Endothelial cell of umbilical vein (primary cell): ENCODE data around the gene CCDC85A. TPM values are rescaled to one million over a fixed set of nuclear protein-coding genes. Genes with fewer than 3 reads are reported as not detected.

ENCODE experiments used
- BruUV-seq: library from RNA; stranded (reverse); fragments of 400-500 nt; replicated peaks from 2 replicates; lab custom pipeline; 2021; lab: Mats Ljungman, UMichigan
- CTCF ChIA-PET: fragments of 300-600, 350-600 bp; sonication (Branson Sonifier 250); formaldehyde crosslinking; loops from one replicate; lab custom pipeline; 2021; ENCODE audit warnings: antibody characterized with exemption, inconsistent platforms; lab: Charles Lee
- POLR2A ChIA-PET: fragments of 300-600, 350-600 bp; sonication (Branson Sonifier 250); formaldehyde crosslinking; loops from one replicate; lab custom pipeline; 2021; ENCODE audit warnings: antibody characterized with exemption, inconsistent platforms; lab: Charles Lee
- DNase-seq: peaks from one replicate; pipeline ENCODE4 v3.0.0-alpha.2; 2011; ENCODE audit warnings: low read depth, low spot score
- FAIRE-seq: peaks from 2 replicates; lab custom pipeline; 2011; peaks lifted over from hg19 to GRCh38; lab: Jason Lieb, UNC
- H2AFZ ChIP-seq: 2 replicates; pipeline ENCODE4 v1.6.0; 2012; ENCODE audit warnings: low read depth, low read length, control low read depth, inconsistent platforms
- H3K27ac ChIP-seq: 2 replicates; pipeline ENCODE4 v1.5.1; 2011; ENCODE audit warnings: low read depth, mild to moderate bottlenecking, control low read depth, low read length, moderate library complexity; ENCODE audit not compliant: insufficient read depth
- H3K27me3 ChIP-seq, 2 experiments: 2 replicates each; pipeline versions ENCODE4 v1.6.0 to v1.6.1; 2011; ENCODE audit warnings: low read length in 2 of 2, mixed read lengths in 1 of 2; ENCODE audit not compliant: control insufficient read depth in 2 of 2, insufficient read depth in 2 of 2
- H3K36me3 ChIP-seq, 2 experiments: 2 replicates in 1 of 2; 3 replicates in 1 of 2; pipeline ENCODE4 v1.5.1; 2011; ENCODE audit warnings: low read length in 2 of 2, mild to moderate bottlenecking in 1 of 2, moderate library complexity in 1 of 2; ENCODE audit not compliant: control insufficient read depth in 2 of 2, insufficient read depth in 2 of 2; ENCODE audit errors: extremely low read depth in 1 of 2
- H3K4me1 ChIP-seq: 3 replicates; pipeline ENCODE4 v1.5.1; 2011; ENCODE audit warnings: mild to moderate bottlenecking, low read length; ENCODE audit not compliant: control insufficient read depth, insufficient read depth; ENCODE audit errors: extremely low read depth
- H3K4me2 ChIP-seq: 2 replicates; pipeline ENCODE4 v1.6.1; 2011; ENCODE audit warnings: low read length, control low read depth, mixed read lengths; ENCODE audit not compliant: insufficient read depth
- H3K4me3 ChIP-seq, 3 experiments: fragments of 200-600 bp in 1 of 3; sonication (generic), shearing (Covaris generic) in 1 of 3; replicated peaks in 1 of 3; 2 replicates each; pipeline ENCODE4 v1.5.1; 2011 to 2016; ENCODE audit warnings: control low read depth in 3 of 3, low read length in 3 of 3, mild to moderate bottlenecking in 2 of 3, inconsistent platforms in 1 of 3, low read depth in 1 of 3, moderate library complexity in 1 of 3; ENCODE audit not compliant: insufficient read depth in 1 of 3
- H3K79me2 ChIP-seq: 2 replicates; pipeline ENCODE4 v1.6.0; 2012; ENCODE audit warnings: low read length, inconsistent platforms; ENCODE audit not compliant: control insufficient read depth, insufficient read depth
- H3K9ac ChIP-seq: replicated peaks from 2 replicates; pipeline ENCODE3; 2011; ENCODE audit warnings: low read length, control low read depth; ENCODE audit not compliant: insufficient read depth; ENCODE audit errors: extremely low read depth
- H3K9me1 ChIP-seq: replicated peaks from 3 replicates; pipeline ENCODE4 v1.6.0; 2011; ENCODE audit warnings: mild to moderate bottlenecking, low read length; ENCODE audit not compliant: control insufficient read depth, insufficient read depth; ENCODE audit errors: extremely low read depth
- H3K9me3 ChIP-seq: replicated peaks from 2 replicates; pipeline ENCODE4 v1.5.1; 2012; ENCODE audit warnings: low read length, inconsistent platforms; ENCODE audit not compliant: control insufficient read depth, insufficient read depth
- H4K20me1 ChIP-seq: replicated peaks from 2 replicates; pipeline ENCODE3; 2011; ENCODE audit warnings: mild to moderate bottlenecking, low read length; ENCODE audit not compliant: control insufficient read depth, insufficient read depth; ENCODE audit errors: extremely low read depth
- EZH2 ChIP-seq: IDR thresholded peaks from 2 replicates; pipeline ENCODE4 v1.6.1; 2012; ENCODE audit warnings: borderline replicate concordance, low read depth, mild to moderate bottlenecking, moderate library complexity, low read length, inconsistent platforms; ENCODE audit not compliant: severe bottlenecking
- FOS ChIP-seq: IDR thresholded peaks from 2 replicates; pipeline ENCODE4 v1.6.1; 2011; ENCODE audit warnings: mild to moderate bottlenecking, low read length, moderate library complexity, borderline replicate concordance; ENCODE audit not compliant: insufficient read depth
- GATA2 ChIP-seq: IDR thresholded peaks from 2 replicates; pipeline ENCODE4 v1.7.0; 2011; ENCODE audit warnings: low read depth, mild to moderate bottlenecking, moderate library complexity, mixed read lengths, low read length; ENCODE audit not compliant: insufficient read length, insufficient read depth
- JUN ChIP-seq: IDR thresholded peaks from 2 replicates; pipeline ENCODE4 v1.6.1; 2011; ENCODE audit warnings: borderline replicate concordance, low read depth; ENCODE audit not compliant: insufficient read length, insufficient read depth
- MYC ChIP-seq: IDR thresholded peaks from one replicate; pipeline ENCODE4 v1.6.1; 2011; ENCODE audit warnings: mild to moderate bottlenecking, low read depth, low read length
- POLR2A ChIP-seq: IDR thresholded peaks from 2 replicates; pipeline ENCODE4 v1.6.1; 2012; ENCODE audit warnings: low read depth, mild to moderate bottlenecking, control low read depth, low read length
- POLR2AphosphoS5 ChIP-seq: IDR thresholded peaks from 2 replicates; pipeline ENCODE4 v1.6.1; 2012; ENCODE audit warnings: low read depth, mild to moderate bottlenecking, control low read depth, low read length, moderate library complexity; ENCODE audit not compliant: insufficient read depth
- dilution Hi-C: fragments of 300-500 bp; cut with MboI; formaldehyde crosslinking; loops from one replicate; pipeline ENCODE4 v1.15.0; 2019; ENCODE audit warnings: low sequenced_read_pairs; ENCODE audit not compliant: extremely low pct_ligation_motif_present
- intact Hi-C: fragments of 100-400 bp; cut with micrococcal nuclease; formaldehyde crosslinking; loops from one replicate; pipeline ENCODE4 v1.10.0; 2022
- polyA plus RNA-seq, 4 experiments: library from polyadenylated mRNA; depleted of rRNA in 3 of 4; stranded (reverse) in 3 of 4; unstranded in 1 of 4; fragments of >200 nt; gene quantifications; 2 replicates each; pipeline versions ENCODE4 v1.2.1 to v1.2.3, GENCODE V29; 2011 to 2012; ENCODE audit warnings: missing spikeins in 1 of 4
- total RNA-seq: library from RNA; stranded (reverse); gene quantifications from 2 replicates; pipeline ENCODE4 v1.2.3, GENCODE V29; 2021
- TF ChIP-seq, protein P1 (sequence below): IDR thresholded peaks from 2 replicates; pipeline ENCODE4 v1.6.1; 2011; ENCODE audit not compliant: insufficient read depth, insufficient read length
- TF ChIP-seq, protein P2 (sequence below), 2 donors: IDR thresholded peaks; 1 replicate in 1 of 2; 2 replicates in 1 of 2; pipeline ENCODE4 v1.5.1; 2011; ENCODE audit warnings: low read length in 2 of 2, mild to moderate bottlenecking in 2 of 2, moderate library complexity in 2 of 2, control low read depth in 1 of 2, inconsistent platforms in 1 of 2, low read depth in 1 of 2; ENCODE audit not compliant: insufficient read depth in 1 of 2; ENCODE audit errors: extremely low read depth in 1 of 2

CCDC85A gene
- total and polyA plus RNA-seq, 2 donors (not counting 3 experiments of a cell fraction or from before 2014, with no cell fraction given), result 5.1 to 10.4 TPM

DNA sequence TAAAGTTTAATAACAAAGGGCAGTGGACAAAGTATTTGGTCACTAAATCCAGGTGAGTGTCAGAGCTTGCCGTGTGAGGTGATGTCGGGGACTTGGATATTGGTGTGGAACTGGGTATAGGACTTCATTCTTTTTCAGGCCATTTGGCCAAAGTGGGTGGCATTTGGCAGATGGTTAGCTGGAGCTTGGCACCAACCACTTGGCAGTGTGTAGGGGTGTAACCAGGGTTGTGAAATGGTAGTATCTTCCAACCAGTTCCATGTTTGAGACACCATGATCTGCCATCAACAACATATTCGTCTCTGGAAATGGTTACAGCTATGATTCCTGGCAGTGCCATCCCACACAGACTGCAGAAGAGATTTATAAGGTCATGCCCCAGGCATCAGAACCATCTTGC lies 113.9 kb downstream of the CCDC85A start:
- H3K9me1 ChIP-seq, result no peaks in the 10 kb centered on the region
- H2AFZ ChIP-seq, result no peak overlapping the region
- no TSS peak for BruUV-seq
- H3K9ac ChIP-seq, result no peak overlapping the region
- intact Hi-C loops, result no loop called here
- no peaks in the 10 kb centered on the region for H3K27me3 ChIP-seq
- no peaks in the 10 kb centered on the region for H3K4me1 ChIP-seq
- no peaks in the 10 kb centered on the region for H3K79me2 ChIP-seq
- DNase-seq, result no peak
- no peak overlapping the region for H3K27ac ChIP-seq
- no peaks in the 10 kb centered on the region for H3K9me3 ChIP-seq
- TF ChIP-seq POLR2A (no peak), MYC (no peak), GATA2 (no peak), FOS (no peak), EZH2 (no peak), POLR2AphosphoS5 (no peak), JUN (no peak)
- TF ChIP-seq, protein P1, sequence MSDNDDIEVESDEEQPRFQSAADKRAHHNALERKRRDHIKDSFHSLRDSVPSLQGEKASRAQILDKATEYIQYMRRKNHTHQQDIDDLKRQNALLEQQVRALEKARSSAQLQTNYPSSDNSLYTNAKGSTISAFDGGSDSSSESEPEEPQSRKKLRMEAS, result no peak
- TF ChIP-seq, protein P2, sequence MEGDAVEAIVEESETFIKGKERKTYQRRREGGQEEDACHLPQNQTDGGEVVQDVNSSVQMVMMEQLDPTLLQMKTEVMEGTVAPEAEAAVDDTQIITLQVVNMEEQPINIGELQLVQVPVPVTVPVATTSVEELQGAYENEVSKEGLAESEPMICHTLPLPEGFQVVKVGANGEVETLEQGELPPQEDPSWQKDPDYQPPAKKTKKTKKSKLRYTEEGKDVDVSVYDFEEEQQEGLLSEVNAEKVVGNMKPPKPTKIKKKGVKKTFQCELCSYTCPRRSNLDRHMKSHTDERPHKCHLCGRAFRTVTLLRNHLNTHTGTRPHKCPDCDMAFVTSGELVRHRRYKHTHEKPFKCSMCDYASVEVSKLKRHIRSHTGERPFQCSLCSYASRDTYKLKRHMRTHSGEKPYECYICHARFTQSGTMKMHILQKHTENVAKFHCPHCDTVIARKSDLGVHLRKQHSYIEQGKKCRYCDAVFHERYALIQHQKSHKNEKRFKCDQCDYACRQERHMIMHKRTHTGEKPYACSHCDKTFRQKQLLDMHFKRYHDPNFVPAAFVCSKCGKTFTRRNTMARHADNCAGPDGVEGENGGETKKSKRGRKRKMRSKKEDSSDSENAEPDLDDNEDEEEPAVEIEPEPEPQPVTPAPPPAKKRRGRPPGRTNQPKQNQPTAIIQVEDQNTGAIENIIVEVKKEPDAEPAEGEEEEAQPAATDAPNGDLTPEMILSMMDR (IDR thresholded peaks at IDR 0.05; ENCODE audit: extremely low read depth in 1 of 2, insufficient read depth in 1 of 2, low read depth in 1 of 2, low read length in 2 of 2), result no peak
- dilution Hi-C loops, result no loop called here
- no peak overlapping the region for H3K4me3 ChIP-seq
- no peaks in the 10 kb centered on the region for H3K36me3 ChIP-seq
- CTCF ChIA-PET, result interaction anchor here (1.3 kb wide), 1 partner anchor 114 kb away, joined by 3 read pairs; the partner anchor contains the start of gene CCDC85A
- POLR2A ChIA-PET, result no interaction called here
- no peaks in the 10 kb centered on the region for H4K20me1 ChIP-seq
- H3K4me2 ChIP-seq, result no peak overlapping the region
- no peak for FAIRE-seq
